T-cell (primary cell): ENCODE results near the gene THOC7. TPM values are rescaled to one million over a fixed set of nuclear protein-coding genes. Genes with fewer than 3 reads are reported as not detected.

Experiments used
- ATAC-seq, 4 experiments: fragments of 200-7000 bp in 3 of 4; fragments of 150-1000 bp in 1 of 4; cut with Tn5 transposase; replicated peaks in 1 of 4; 1 replicate in 3 of 4; 2 replicates in 1 of 4; pipeline ENCODE4 v1.10.0; 2021; ENCODE audit warnings: moderate library complexity in 3 of 4, mild to moderate bottlenecking in 2 of 4, moderate number of reproducible peaks in 1 of 4
- CTCF ChIA-PET, 2 donors: fragments of 300-600 bp; sonication (Branson Sonifier 250); formaldehyde crosslinking; loops; one replicate each; lab custom pipeline; 2022; ENCODE audit warnings: antibody characterized with exemption in 2 of 2; lab: Charles Lee
- POLR2A ChIA-PET, 2 donors: fragments of 300-600 bp; sonication (Branson Sonifier 250); formaldehyde crosslinking; loops; one replicate each; lab custom pipeline; 2022; ENCODE audit warnings: antibody characterized with exemption in 2 of 2; lab: Charles Lee
- DNase-seq, 35 experiments: peaks; one replicate each; pipeline versions ENCODE4 v3.0.0 to v3.0.0-alpha.2; 2013 to 2023
- H3K27ac ChIP-seq: one replicate; pipeline ENCODE4 v1.5.1; 2013; ENCODE audit warnings: low read length
- H3K27me3 ChIP-seq, 2 experiments: replicated peaks in 1 of 2; 1 replicate in 1 of 2; 2 replicates in 1 of 2; pipeline versions ENCODE4 v1.6.1 to v1.7.0; 2013; ENCODE audit warnings: low read length in 1 of 2, mixed read lengths in 1 of 2; ENCODE audit not compliant: control insufficient read depth in 2 of 2, insufficient read depth in 2 of 2; ENCODE audit errors: extremely low read depth in 1 of 2
- H3K36me3 ChIP-seq, 2 donors: 1 replicate in 1 of 2; 2 replicates in 1 of 2; pipeline versions ENCODE4 v1.6.1 to v1.7.0; 2013; ENCODE audit warnings: low read length in 1 of 2; ENCODE audit not compliant: control insufficient read depth in 2 of 2, insufficient read depth in 1 of 2; ENCODE audit errors: extremely low read depth in 1 of 2
- H3K4me1 ChIP-seq, 2 experiments: 1 replicate in 1 of 2; 2 replicates in 1 of 2; pipeline versions ENCODE4 v1.6.1 to v1.7.0; 2013; ENCODE audit warnings: low read length in 2 of 2, mixed read lengths in 1 of 2; ENCODE audit not compliant: insufficient read depth in 2 of 2, control insufficient read depth in 1 of 2; ENCODE audit errors: extremely low read depth in 1 of 2
- H3K4me3 ChIP-seq, 2 donors: 1 replicate in 1 of 2; 2 replicates in 1 of 2; pipeline versions ENCODE4 v1.5.1 to v1.7.0; 2013; ENCODE audit warnings: mild to moderate bottlenecking in 2 of 2, low read length in 1 of 2, moderate library complexity in 1 of 2; ENCODE audit not compliant: control insufficient read depth in 1 of 2; ENCODE audit errors: extremely low read depth in 1 of 2
- H3K9me3 ChIP-seq: 2 replicates; pipeline ENCODE4 v1.7.0; 2013
- H3K27ac Mint-ChIP-seq, 2 donors: one replicate each; pipeline ENCODE4 v1.8.0; 2020 to 2021; ENCODE audit warnings: mild to moderate bottlenecking in 2 of 2, mixed read lengths in 2 of 2
- H3K27me3 Mint-ChIP-seq, 2 donors: one replicate each; pipeline ENCODE4 v1.8.0; 2021 to 2022; ENCODE audit warnings: mixed read lengths in 2 of 2
- H3K36me3 Mint-ChIP-seq: one replicate; pipeline ENCODE4 v1.8.0; 2021; ENCODE audit warnings: mixed read lengths
- H3K4me1 Mint-ChIP-seq, 3 donors: one replicate each; pipeline ENCODE4 v1.8.0; 2020 to 2022; ENCODE audit warnings: mixed read lengths in 3 of 3, mild to moderate bottlenecking in 1 of 3
- H3K4me3 Mint-ChIP-seq, 3 donors: one replicate each; pipeline ENCODE4 v1.8.0; 2020 to 2022; ENCODE audit warnings: mild to moderate bottlenecking in 3 of 3, mixed read lengths in 3 of 3, moderate library complexity in 3 of 3
- H3K9me3 Mint-ChIP-seq, 3 donors: one replicate each; pipeline ENCODE4 v1.8.0; 2020 to 2022; ENCODE audit warnings: mixed read lengths in 3 of 3
- WGBS: methylation state at CpG from one replicate; pipeline ENCODE4 v1.1.5; 2013; ENCODE audit warnings: missing lambda C conversion rate; ENCODE audit not compliant: insufficient coverage; 5-methylcytosine and 5-hydroxymethylcytosine counted together
- total RNA-seq, 35 experiments: library from RNA in 6 of 35; stranded (reverse) in 6 of 35; fragments of 120-200 nt in 1 of 35; gene quantifications; one replicate each; pipeline versions ENCODE4 v1.2.1 to v1.2.4 and lab custom pipeline; 2013 to 2026

THOC7 gene
- total RNA-seq, 5 donors from 2014 or later (not counting 1 experiment from before 2014, with no cell fraction given) = 30.9 to 36.9 (median 33.1) TPM

DNA sequence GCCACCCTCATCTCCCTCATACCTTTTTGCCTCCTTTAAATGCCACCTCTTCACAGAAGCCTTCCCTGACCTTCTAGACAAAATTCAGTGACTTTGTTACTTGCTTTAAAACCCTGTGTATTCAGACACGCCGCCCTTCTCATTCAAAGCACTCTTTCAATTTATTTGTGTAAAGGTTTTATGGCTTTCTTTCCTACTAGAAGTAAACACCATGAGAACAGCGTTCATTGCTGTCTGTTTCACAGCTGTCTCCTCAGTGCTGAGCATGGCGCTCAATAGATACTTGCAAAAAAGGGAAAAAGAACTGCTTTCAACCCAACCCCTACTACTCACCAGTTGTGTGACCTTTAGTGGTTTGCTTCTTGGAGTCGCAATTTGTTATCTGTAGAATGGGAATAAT lies 17.0 kb upstream of the THOC7 start:
- WGBS = no CpG with 5 or more reads among the region's 5 CpGs
- no peak for DNase-seq
- no peaks in the 10 kb centered on the region for H3K9me3 ChIP-seq
- no peak overlapping the region for H3K27ac ChIP-seq
- POLR2A ChIA-PET = no interaction called here
- peaks cover 12 to 13% of the 10 kb centered on the region in 2 experiments for H3K4me1 ChIP-seq
- no peak overlapping the region for H3K27ac Mint-ChIP-seq
- H3K27me3 ChIP-seq = no peaks in the 10 kb centered on the region
- no peak for ATAC-seq
- no peak overlapping the region for H3K4me3 Mint-ChIP-seq
- H3K9me3 Mint-ChIP-seq = no peaks in the 10 kb centered on the region
- peaks cover 8% of the 10 kb centered on the region for H3K36me3 Mint-ChIP-seq
- no peaks in the 10 kb centered on the region for H3K27me3 Mint-ChIP-seq
- CTCF ChIA-PET = interaction anchor here in 1 of 2 donors (1.2 kb wide), 1 partner anchor 9 kb away, joined by 3 read pairs; no protein-coding TSS in a partner anchor
- no peak overlapping the region for H3K4me3 ChIP-seq
- peaks cover 65 to 80% (median 68%) of the 10 kb centered on the region in 3 donors for H3K4me1 Mint-ChIP-seq
- H3K36me3 ChIP-seq = no peaks in the 10 kb centered on the region

DNA sequence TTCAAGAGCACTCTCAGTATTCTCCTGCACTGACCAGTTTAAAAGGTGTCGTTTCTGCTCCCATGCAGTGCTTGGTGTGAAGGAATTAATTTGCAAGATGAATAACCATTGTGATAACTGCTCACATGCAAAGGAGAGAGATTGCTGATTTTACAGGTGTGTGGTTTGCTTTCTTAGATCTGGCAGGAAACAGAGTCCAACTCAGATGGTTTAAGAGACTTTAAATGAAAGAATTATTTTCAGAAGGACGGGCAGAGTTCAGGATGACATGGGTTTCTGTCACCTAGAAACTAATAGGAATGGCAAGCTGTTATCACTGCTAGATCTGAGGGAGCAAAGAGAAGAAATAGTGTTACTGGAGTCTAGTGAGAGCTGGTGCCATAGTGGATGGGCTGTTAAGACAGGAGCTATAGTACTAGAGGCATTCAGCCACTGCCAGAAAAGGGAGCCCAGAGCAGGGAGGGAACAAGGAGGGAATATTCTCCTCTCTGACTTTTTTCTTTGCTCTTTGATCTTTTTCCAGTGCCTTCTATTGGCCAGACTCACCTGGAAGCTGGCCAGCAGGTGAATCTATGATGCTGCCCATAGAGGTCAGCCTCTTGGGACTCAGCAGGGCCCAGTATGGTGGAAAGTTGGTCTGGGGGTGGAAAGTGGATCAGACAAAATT lies 14.9 kb upstream of the THOC7 start:
- Mint-ChIP-seq H3K36me3 (peaks cover 4% of the 10 kb centered on the region), H3K4me1 (peaks cover 72 to 91% (median 77%) of the 10 kb centered on the region in 3 donors), H3K9me3 (no peaks in the 10 kb centered on the region), H3K27me3 (no peaks in the 10 kb centered on the region), H3K4me3 (no peak overlapping the region), H3K27ac (no peak overlapping the region)
- no peak overlapping the region for H3K27ac ChIP-seq
- H3K4me1 ChIP-seq = peaks cover 12 to 13% of the 10 kb centered on the region in 2 experiments
- DNase-seq (no peak), ATAC-seq (peak in 3 of 4 experiments; percentile 23 to 36 (median 31))
- H3K27me3 ChIP-seq = no peaks in the 10 kb centered on the region
- ChIA-PET POLR2A (interaction anchor here in 1 of 2 donors (0.6 kb wide), 1 partner anchor 83 kb away, joined by 3 read pairs; no protein-coding TSS in a partner anchor), CTCF (interaction anchor here in 1 of 2 donors (0.7 kb wide), 1 partner anchor 100 kb away, joined by 3 read pairs; no protein-coding TSS in a partner anchor)
- H3K36me3 ChIP-seq = no peaks in the 10 kb centered on the region
- WGBS = 20% methylated on average over 1 of the region's 2 CpGs
- no peak overlapping the region for H3K4me3 ChIP-seq
- no peaks in the 10 kb centered on the region for H3K9me3 ChIP-seq

DNA sequence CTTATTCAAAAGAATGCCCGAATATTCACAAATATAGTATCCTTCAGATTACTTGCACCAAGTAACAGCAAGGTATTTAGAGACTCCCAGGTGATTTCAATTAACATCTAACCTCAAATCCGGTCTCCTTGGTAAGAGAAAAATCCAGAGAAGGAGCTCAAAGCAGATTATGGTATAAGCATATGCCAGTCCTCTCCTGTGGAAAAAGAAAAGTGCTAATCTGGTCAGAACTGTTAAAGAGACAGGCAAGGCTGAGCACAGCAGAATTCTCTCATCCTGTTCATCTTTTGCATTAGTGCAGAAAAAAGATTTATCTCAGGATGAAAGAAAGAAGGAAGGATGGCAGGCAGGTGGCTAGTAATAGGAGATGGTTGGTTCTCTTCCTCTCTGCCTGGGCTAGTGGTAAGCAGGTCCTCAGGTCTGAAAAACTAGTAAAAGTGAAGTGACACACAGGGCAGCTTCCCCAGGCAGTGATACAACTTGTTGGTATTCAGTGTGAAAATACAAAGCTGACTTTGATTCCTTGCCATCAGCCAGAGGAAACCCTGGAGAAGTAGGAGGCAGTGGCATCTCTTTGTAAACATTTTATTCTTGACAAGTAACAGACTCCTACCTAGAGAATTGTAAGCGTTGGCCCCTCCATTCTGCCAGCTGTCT lies 14.3 kb upstream of the THOC7 start:
- DNase-seq (no peak), ATAC-seq (peak in 2 of 4 experiments; percentile 12 to 19)
- peak overlapping the region in 1 of 2 donors; percentile 68 for H3K27ac Mint-ChIP-seq
- Histone ChIP-seq H3K36me3 (no peaks in the 10 kb centered on the region), H3K27ac (no peak overlapping the region), H3K4me3 (no peak overlapping the region), H3K27me3 (no peaks in the 10 kb centered on the region), H3K9me3 (no peaks in the 10 kb centered on the region), H3K4me1 (peaks cover 12 to 13% of the 10 kb centered on the region in 2 experiments)
- POLR2A ChIA-PET = no interaction called here
- CTCF ChIA-PET = interaction anchor here in 1 of 2 donors (0.7 kb wide), 1 partner anchor 101 kb away, joined by 3 read pairs; no protein-coding TSS in a partner anchor
- peak overlapping the region in 1 of 3 donors; percentile 2 for H3K4me3 Mint-ChIP-seq
- peaks cover 75 to 87% (median 76%) of the 10 kb centered on the region in 3 donors for H3K4me1 Mint-ChIP-seq
- no peaks in the 10 kb centered on the region for H3K27me3 Mint-ChIP-seq
- no peaks in the 10 kb centered on the region for H3K9me3 Mint-ChIP-seq
- no CpG with 5 or more reads among the region's 3 CpGs for WGBS
- H3K36me3 Mint-ChIP-seq = peaks cover 4% of the 10 kb centered on the region

DNA sequence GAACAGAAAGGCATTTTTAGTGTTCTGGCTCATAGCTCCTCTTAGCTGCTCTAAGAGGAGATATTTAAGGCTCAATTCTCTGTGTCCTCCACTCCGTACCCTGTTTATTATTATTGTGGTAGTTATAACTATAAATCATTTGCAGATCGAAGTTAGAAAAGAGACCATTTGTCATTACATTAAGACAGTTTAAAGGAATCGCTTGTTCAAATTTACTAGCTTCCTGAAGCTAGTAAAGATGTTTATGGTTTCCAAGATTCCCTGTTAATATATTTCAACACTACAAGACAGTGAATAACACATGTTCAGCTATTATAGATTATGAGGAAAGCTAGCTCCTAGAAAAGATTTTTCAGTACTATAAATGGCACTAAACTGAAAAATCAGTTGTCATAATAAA lies 12.7 kb upstream of the THOC7 start:
- Mint-ChIP-seq H3K4me3 (no peak overlapping the region), H3K27ac (no peak overlapping the region), H3K36me3 (peaks cover 4% of the 10 kb centered on the region), H3K9me3 (no peaks in the 10 kb centered on the region), H3K4me1 (peaks cover 71 to 86% (median 72%) of the 10 kb centered on the region in 3 donors), H3K27me3 (no peaks in the 10 kb centered on the region)
- no CpG with 5 or more reads among the region's 3 CpGs for WGBS
- no peak for DNase-seq
- Histone ChIP-seq H3K27ac (no peak overlapping the region), H3K9me3 (no peaks in the 10 kb centered on the region), H3K36me3 (no peaks in the 10 kb centered on the region), H3K27me3 (no peaks in the 10 kb centered on the region), H3K4me3 (no peak overlapping the region), H3K4me1 (peaks cover 12 to 13% of the 10 kb centered on the region in 2 experiments)
- POLR2A ChIA-PET = interaction anchor here in 1 of 2 donors (0.6 kb wide), 1 partner anchor 92 kb away, joined by 3 read pairs; no protein-coding TSS in a partner anchor
- no peak for ATAC-seq
- CTCF ChIA-PET = interaction anchor here (0.6 to 0.7 kb wide), 2 partner anchors 8 to 31 kb away, joined by 4 read pairs; no protein-coding TSS in a partner anchor

DNA sequence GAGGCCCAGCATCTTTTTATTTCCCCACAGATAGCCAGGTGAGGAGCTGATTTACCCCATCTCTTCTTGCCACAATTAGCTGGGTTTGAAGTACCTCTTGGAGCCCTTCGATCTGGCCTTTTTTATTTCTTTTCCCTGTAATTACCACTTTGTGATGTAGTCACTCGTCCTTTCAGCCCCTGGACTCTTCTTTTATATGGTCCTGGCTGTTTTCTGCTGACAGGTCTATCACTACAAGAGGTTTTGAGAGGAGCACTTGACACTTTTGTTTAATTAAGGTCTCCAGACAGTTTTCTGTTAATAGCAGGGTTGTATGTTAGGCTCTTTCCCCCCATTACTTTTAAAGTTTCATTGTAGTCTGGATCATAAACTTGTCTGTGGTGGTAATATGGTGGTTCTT lies 11.9 kb upstream of the THOC7 start:
- H3K4me3 ChIP-seq = no peak overlapping the region
- H3K27ac ChIP-seq = no peak overlapping the region
- peaks cover 12 to 13% of the 10 kb centered on the region in 2 experiments for H3K4me1 ChIP-seq
- no peaks in the 10 kb centered on the region for H3K36me3 ChIP-seq
- Mint-ChIP-seq H3K4me1 (peaks cover 69 to 84% (median 72%) of the 10 kb centered on the region in 3 donors), H3K4me3 (no peak overlapping the region), H3K27ac (no peak overlapping the region), H3K9me3 (no peaks in the 10 kb centered on the region), H3K36me3 (peaks cover 4% of the 10 kb centered on the region), H3K27me3 (no peaks in the 10 kb centered on the region)
- ChIA-PET POLR2A (no interaction called here), CTCF (interaction anchor here in 1 of 2 donors (0.7 kb wide), 1 partner anchor 9 kb away, joined by 4 read pairs; no protein-coding TSS in a partner anchor)
- no peak for ATAC-seq
- DNase-seq = no peak
- 90% methylated on average over 2 of the region's 2 CpGs for WGBS
- no peaks in the 10 kb centered on the region for H3K27me3 ChIP-seq
- H3K9me3 ChIP-seq = no peaks in the 10 kb centered on the region

DNA sequence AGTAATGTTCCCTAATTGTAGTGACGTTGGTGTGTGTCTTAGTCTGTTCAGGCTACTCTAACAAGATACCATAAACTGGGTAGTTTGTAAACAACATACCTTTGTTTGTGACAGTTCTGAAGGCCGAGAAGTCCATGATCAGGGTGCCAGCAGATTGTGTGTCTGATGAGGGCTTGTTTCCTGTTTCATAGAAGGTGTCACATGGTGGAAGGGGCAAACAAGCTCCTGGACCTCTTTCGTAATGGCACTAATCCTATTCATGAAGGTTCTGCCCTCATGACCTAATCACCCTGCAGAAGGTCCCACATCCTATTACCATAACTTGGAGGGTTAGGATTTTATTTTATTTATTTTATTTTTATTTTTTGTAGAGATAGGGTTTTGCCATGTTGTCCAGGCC lies 11.2 kb upstream of the THOC7 start:
- H3K27ac Mint-ChIP-seq = no peak overlapping the region
- no peaks in the 10 kb centered on the region for H3K9me3 ChIP-seq
- ChIA-PET POLR2A (no interaction called here), CTCF (no interaction called here)
- WGBS = no CpG with 5 or more reads among the region's 3 CpGs
- H3K27ac ChIP-seq = no peak overlapping the region
- ATAC-seq (no peak), DNase-seq (no peak)
- H3K27me3 Mint-ChIP-seq = no peaks in the 10 kb centered on the region
- H3K27me3 ChIP-seq = no peaks in the 10 kb centered on the region
- H3K4me1 ChIP-seq = peaks cover 12 to 13% of the 10 kb centered on the region in 2 experiments
- no peaks in the 10 kb centered on the region for H3K36me3 ChIP-seq
- H3K4me3 ChIP-seq = no peak overlapping the region
- no peak overlapping the region for H3K4me3 Mint-ChIP-seq
- H3K36me3 Mint-ChIP-seq = peaks cover 4% of the 10 kb centered on the region
- no peaks in the 10 kb centered on the region for H3K9me3 Mint-ChIP-seq
- peaks cover 73 to 85% (median 75%) of the 10 kb centered on the region in 3 donors for H3K4me1 Mint-ChIP-seq
